Measurements from ENCODE around the gene METTL4.

- TF ChIP-seq CTCF (IDR thresholded peaks at IDR 0.05) = no peak
- TF ChIP-seq POLR2AphosphoS5 (IDR thresholded peaks at IDR 0.05) = no peak
Observed at GRCh38 chr18:2573408-2573807, 2.1 kb upstream of the METTL4 start.
